Measurements from ENCODE around the gene GPR160. TPM values are rescaled to one million over a fixed set of nuclear protein-coding genes. Genes with fewer than 3 reads are reported as not detected.

The GPR160 gene
- polyA plus RNA-seq, 3 donors, result 5.2 to 11.0 (median 6.7) TPM

DNA sequence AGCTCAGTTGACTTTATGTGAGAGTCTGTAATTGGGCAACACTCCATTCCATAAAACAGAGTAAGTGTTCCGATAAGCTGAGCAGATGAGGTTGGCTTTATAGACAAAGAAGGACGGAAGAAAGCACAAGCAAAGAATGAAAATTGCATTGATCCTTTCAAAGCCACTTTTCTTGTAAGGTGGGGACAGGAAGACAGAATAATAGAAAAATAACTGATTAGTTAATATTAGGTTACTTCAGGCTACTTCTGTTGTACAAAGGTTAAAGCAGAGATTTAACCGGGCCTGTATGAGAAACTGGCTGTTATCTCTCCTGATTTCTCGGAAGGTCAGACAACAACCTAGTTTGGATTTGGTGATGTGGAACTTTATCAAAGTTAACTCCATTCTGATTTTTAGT is 15.5 kb upstream of the GPR160 start:
- H3K27ac ChIP-seq (ENCODE audit: low read depth, low read length), result no peak overlapping the region
- 62 to 94% (median 91%) methylated on average over 4 of the region's 4 CpGs for WGBS, 3 donors

DNA sequence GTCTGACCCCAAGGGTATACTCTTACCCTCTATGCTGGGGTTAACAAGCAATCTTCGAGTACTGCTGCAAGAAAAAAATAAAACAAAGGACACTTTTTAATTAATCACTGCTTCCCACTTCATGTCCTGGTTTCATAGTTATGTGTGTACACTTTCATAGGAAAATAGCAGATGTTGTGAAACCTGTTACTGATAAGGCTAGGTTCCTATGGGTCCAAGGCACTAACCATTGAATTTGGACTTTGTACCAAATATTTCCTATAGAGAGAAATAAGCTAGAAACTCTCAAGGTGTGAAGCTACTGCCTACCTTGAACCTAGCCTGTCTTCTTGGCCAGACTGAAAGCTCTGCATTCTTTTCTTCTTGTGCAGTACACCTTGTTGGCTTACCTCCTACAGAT is 14.6 kb upstream of the GPR160 start:
- H3K27ac ChIP-seq (ENCODE audit: low read depth, low read length), result no peak overlapping the region
- WGBS, 3 donors, result 37 to 80% (median 72%) methylated on average over 1 of the region's 1 CpG

DNA sequence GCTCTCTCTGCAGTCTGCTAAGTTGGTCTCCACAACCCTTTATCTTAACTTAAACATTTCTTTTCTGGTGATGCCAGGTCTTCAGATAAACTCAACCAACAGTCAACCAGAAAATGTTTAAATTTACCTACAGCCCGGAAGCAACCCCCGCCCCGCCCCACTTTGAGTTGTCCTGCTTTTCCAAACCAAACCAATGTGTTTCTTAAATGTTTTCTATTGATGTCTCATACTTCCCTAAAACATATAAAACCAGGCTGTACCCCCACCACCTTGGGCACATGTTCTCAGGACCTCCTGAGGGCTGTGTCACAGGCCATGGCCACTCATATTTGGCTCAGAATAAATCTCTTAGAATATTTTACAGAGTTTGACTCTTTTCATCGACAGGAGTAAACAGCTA is 13.2 kb upstream of the GPR160 start:
- WGBS, 3 donors, result 64 to 92% (median 75%) methylated on average over 4 of the region's 4 CpGs
- no peak overlapping the region for H3K27ac ChIP-seq (ENCODE audit: low read depth, low read length)

DNA sequence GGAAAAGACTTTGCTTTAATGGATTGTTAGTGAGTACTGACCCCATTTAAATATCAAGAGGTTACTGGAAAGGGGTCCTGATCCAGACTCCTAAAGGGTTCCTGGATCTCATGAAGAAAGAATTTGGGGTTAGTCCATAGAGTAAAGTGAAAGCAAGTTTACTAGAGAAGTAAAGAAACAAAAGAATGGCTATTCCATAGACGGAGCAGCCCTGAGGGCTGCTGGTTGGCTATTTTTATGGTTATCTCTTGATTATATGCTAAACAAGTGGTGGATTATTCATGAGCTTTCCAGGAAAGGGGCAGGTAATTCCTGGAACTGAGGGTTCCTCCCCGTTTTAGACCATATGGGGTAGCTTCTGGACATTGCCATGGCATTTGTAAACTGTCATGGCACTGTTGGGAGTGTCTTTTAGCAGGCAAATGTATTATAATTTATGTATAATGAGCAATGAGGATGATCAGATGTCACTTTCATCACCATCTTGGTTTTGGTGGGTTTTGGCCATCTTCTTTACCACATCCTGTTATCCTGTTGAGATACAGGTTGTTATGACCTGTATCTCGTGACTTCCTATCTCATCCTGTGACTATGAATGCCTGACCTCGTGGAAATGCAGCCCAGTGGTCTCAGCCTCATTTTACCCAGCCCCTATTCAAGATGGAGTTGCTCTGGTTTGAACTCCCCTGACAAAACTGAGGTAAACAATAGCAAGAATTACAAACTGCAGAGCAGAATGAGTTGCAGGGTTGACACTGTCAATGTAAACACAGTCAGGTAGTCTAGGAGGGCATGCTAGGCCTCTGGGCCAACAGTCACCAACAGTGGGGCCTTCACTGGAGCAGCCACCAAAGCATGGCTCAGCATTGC is 10.3 kb upstream of the GPR160 start:
- no peak overlapping the region for H3K27ac ChIP-seq (ENCODE audit: low read depth, low read length)
- 63 to 76% (median 65%) methylated on average over 4 of the region's 4 CpGs for WGBS, 3 donors

DNA sequence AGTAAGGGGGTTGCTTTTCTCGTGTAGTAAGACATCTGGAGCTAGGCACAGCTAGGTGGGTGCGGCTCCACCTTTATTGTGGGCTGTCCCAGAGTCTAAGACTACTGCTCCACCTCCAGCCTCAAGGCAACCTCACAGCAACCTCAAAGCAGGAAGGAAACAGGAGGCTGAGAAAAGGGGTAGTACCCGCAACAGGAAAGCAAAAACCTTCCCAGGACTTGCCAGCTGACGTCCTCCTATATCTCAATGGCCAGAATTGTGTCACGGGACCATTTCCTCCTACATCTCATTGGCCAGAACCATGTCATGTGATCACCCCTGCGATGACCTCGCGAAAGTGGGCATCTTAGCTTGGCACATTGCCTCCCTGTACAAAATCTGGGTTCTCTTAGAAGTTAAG is 4.3 kb upstream of the GPR160 start:
- H3K27ac ChIP-seq (ENCODE audit: low read depth, low read length), result no peak overlapping the region
- 44 to 72% (median 61%) methylated on average over 8 of the region's 8 CpGs for WGBS, 3 donors

DNA sequence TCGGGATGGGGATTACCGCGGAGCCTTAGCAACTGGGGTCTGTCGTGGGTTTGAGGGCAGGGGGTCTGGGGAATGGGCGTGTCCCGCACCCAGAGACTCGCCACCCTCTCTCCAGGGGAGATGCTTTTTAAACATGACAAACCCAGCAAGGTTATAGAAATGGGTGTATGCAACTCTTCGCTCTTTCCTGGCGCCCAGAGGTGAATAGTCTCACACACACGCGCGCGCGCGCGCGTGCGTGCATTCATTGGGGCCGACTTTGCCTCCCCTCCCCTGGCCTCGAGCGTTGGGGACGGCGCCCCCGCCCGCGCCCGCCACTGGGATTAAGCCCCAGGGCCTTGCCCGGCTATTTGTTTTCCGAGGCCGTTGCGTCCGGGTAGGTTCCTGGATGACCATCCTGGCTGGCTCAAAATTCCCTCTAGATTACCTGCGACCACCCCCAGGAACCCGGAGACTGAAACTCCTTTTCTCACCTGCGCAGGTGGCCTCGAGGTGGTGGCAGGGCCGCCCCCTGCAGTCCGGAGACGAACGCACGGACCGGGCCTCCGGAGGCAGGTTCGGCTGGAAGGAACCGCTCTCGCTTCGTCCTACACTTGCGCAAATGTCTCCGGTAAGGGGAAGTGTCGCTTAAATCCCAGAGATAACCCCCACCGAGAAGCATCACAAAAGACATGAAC is 777 bp downstream of the GPR160 start:
- no peak overlapping the region for H3K27ac ChIP-seq (ENCODE audit: low read depth, low read length)
- 1 to 4% (median 3%) methylated on average over 51 of the region's 51 CpGs for WGBS, 3 donors

DNA sequence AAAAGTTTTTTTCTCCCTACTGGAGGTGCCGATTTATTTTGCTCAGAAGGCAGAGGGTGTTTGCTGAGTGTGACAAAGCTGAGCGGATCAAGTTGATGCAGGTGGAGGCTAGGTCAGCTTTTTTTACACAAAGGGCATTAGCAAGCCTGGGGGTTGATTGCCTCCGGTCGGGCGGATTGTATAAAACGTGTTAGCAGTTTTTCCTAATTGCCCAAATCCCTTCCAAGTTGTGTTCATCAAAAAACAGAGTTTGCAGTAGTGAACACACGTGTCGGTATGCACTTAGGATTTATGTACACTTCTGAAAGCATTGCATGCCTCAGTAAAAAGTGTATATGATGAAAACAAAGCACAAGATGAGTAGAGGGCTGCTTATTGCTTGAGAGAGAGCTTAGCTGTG is 2.6 kb downstream of the GPR160 start:
- 19 to 50% (median 40%) methylated on average over 8 of the region's 8 CpGs for WGBS, 3 donors
- H3K27ac ChIP-seq (ENCODE audit: low read depth, low read length), result no peak overlapping the region

DNA sequence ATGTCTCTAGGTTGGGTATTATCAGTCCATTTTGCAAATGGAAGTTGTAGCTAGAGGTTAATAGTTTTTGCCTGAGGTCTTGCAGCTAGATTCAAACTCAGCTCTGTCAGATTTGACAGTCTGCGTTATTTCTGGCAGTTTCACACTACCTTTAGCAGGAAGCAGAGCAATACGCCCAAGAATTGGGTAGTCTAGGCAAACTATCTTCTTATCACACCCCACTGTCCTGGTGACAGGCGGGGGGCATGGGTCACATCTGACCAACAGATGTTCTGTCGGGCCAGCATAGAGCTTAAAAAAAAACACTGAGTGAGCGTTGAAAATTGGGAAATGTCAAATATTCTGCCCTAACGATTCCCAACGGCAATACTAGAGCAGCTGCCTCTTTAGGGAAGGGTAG is 5.7 kb downstream of the GPR160 start:
- WGBS, 3 donors, result 54 to 88% (median 58%) methylated on average over 7 of the region's 7 CpGs
- no peak overlapping the region for H3K27ac ChIP-seq (ENCODE audit: low read depth, low read length)

DNA sequence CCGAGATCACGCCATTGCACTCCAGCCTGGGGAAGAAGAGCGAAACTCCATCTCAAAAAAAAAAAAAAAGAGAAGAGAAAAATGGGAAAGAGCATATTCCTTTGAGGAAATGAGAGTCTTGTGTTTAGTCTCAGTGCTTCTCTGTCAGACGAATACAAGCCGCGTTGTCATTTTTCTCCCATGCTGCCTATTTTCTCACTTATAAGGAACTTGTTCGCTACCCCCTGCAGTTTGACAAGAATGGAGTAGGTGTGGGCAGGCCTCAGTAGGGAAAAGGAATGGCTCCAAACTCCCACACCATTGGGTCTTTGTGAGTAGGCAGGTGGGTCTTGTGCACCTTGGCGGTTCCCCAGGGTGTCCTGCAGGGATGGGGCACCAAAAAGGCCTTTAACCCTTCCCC is 6.5 kb downstream of the GPR160 start:
- H3K27ac ChIP-seq (ENCODE audit: low read depth, low read length), result no peak overlapping the region
- WGBS, 3 donors, result 72 to 94% (median 76%) methylated on average over 8 of the region's 8 CpGs

DNA sequence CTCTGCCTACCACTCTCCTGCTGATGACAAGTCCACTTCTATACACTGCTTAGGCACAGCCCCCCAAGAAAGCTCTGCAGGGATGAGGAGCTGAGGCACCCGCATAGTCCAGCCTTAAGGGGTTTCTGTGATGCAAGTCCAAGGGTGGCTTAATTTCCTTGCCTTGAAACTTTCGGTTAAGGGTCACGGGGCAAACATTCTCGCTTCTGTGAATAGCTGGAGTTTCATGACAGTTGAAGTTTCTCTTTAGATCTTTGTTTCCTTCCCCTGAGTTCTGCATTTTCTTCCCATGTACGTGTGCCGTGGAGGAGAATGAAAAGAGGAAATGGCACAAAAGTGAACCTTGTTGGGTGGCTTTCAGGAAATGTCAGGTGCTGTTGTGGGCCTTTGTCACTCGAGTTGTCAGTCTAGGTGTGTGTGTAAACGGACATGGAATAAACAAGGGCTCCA is 7.0 kb downstream of the GPR160 start:
- no peak overlapping the region for H3K27ac ChIP-seq (ENCODE audit: low read depth, low read length)
- WGBS, 3 donors, result 41 to 52% (median 52%) methylated on average over 8 of the region's 8 CpGs

DNA sequence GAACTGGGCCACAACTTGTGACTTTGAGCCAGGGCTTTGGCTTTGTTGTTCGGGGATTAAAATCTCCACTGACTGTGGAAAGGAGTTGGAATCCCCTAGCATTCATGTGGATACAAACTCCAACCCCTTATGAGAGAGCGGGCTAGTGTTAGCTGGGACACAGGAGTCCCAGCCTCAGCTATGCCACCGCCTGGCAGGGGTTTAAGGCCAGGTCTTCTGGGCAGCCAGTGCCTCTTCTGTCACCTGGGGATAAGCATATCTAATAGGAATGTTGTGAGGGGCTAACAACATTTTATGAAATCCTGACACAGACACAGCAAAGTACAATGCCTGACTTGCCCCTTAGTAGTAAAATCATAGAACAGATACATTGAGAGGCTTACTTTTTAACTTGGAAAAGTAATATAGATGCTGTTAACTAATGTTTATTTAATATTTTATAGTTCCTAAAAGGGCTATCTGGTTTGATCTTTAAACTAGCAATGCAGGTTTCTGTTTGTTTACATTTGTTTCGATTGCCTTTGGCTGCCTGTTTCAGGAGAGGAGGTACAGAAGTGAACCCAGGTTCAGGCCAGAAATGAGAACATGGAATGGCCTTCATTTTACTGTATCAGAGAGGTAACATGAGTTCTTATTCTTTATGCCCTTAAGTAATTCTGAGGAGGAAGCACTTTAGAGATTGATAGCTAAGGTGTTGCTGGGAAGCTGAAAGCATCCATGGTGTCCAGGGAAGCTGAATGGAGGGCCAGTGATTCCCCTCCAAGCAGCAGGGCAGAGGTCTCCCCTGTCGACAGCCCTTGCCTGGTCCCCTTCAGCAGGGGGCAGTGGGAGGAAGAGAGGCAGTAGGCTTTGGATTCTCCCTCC is 8.7 kb downstream of the GPR160 start:
- 50 to 81% (median 78%) methylated on average over 5 of the region's 5 CpGs for WGBS, 3 donors

DNA sequence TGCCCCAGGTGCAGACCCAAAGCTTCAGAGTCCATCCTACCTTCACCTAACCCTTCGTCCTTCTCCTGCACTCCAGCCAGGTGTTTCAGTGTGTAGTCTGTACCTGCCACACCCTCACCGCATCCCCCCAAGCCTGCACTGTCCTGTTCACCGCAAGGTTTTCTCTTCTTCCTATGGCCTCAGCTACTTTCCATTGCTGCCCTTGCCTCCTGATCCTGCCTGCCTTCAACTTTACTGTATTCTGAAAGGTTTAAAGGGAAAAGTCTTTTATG is 9.3 kb downstream of the GPR160 start:
- WGBS, 3 donors, result 71 to 93% (median 89%) methylated on average over 3 of the region's 3 CpGs
- H3K27ac ChIP-seq (ENCODE audit: low read depth, low read length), result no peak overlapping the region

More for the DNA sequence above, 8.7 kb downstream of the GPR160 start:
- H3K27ac ChIP-seq (ENCODE audit: low read depth, low read length), result no peak overlapping the region

DNA sequence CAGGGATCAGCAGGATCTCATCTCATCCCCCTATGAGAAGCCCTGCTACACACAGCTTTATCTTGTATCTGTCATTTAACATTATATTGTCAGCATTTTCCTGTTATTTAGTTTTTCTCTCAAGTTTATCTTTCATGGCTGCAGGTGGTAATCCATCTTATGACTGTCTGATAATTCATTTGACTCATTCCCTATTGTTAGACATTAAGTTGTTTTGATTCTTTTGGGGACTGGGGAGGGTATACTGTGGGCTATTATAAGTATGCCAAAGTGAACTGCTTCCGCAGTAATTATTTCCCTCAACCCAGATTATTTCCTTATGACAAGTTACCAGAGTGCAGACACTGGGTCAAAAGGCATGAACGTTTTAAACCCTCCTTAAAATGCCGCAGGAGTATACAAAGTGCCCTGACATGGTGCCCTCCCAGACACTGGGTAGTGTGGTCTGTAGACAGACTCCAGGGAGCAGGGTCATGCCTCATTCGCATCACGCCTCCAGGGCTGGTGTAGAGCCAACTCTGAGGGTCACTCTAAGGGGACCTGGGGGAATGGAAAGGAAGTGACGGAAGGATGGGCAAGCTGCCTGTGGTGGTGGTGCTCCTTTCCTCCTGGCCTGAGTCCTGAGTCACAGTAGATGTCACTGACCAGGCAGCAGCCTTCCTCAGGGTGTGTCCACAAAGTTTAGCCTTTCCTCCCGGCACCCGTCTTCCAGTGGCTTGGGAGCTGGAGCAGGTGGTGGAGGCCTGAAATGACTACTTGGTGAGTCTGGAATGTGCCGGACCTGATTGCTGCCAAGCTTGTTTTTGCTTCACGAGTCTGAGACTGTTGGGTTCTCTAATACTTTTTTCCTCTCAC is 11.6 kb downstream of the GPR160 start:
- H3K27ac ChIP-seq (ENCODE audit: low read depth, low read length), result no peak overlapping the region

DNA sequence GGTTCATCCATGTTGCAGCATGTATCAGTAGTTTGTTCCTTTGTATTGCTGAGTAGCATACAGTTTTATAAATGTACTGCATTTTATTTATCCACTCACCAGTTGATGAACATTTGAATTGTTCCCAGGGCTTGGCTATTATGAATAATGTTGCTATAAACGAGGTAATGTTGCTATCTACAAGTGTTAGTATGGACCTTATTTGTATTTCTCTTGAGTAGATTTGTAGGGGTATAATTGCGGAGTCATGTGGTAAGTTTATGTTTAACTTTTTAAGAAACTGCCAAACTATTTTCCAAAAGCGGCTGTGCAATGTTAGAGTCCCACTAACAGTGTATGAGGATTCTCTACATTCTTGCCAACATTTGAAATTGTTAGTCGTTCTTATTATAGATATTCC is 13.0 kb downstream of the GPR160 start:
- no peak overlapping the region for H3K27ac ChIP-seq (ENCODE audit: low read depth, low read length)
- 30 to 91% (median 79%) methylated on average over 4 of the region's 4 CpGs for WGBS, 3 donors

More for the DNA sequence above, 11.6 kb downstream of the GPR160 start:
- 39 to 61% (median 48%) methylated on average over 10 of the region's 10 CpGs for WGBS, 3 donors

DNA sequence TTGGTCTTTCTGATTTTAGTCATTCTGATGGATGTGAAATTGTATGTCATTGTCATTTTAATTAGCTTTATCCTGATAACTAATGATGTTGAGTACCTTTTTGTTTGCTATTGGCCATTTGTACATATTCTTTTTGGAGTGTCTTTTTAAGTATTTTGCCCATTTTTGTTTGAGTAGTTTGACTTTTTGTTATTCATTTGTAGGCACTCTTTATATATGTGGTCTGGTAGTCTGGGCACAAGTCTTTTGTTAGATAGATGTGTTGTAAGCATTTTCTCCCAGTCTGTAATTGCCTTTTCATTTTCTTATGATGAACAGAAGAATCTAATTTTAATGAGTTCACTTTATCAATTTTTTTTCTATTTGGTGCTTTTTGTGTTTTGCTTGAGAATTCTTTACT is 14.6 kb downstream of the GPR160 start:
- H3K27ac ChIP-seq (ENCODE audit: low read depth, low read length), result no peak overlapping the region

DNA sequence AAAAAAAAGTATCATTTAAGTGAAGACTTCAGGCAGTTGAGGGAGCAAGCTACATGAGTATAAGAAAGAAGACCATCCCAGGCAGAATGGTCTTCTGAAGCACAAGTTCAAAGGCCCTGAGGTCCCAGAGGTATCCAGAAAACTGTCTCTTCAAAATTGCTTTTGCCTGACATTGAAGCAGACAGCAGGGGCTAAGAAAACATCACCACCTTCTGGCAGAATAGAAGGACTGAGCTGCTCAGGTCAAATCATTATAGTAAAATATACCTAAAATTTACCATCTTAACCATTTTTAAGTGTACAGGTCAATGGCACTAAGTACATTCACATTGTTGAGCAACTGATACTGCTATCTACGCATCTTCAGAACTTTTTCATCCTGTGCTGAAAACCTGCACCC is 16.4 kb downstream of the GPR160 start:
- 90 to 100% (median 90%) methylated on average over 1 of the region's 1 CpG for WGBS, 3 donors

DNA sequence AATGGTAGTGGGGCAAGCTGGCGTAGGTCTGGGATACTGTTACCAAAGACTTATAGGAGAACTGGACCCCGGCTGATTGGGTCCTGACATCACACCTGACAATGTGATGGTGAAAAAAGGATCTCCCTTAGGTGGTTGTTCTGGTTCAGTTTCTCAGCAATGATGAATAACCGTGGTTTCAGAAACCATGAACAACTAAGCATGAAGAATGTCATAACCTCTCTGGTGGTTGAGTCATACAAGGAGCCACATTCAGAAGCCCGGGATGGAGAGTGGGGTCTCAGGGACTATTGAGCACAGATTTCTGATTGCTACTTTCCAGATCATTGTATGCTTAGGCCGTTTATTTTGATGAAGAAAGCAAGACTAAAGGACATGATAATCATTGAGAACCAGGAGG is 17.4 kb downstream of the GPR160 start:
- no peak overlapping the region for H3K27ac ChIP-seq (ENCODE audit: low read depth, low read length)
- WGBS, 3 donors, result 72 to 90% (median 74%) methylated on average over 5 of the region's 5 CpGs

More for the DNA sequence above, 16.4 kb downstream of the GPR160 start:
- no peak overlapping the region for H3K27ac ChIP-seq (ENCODE audit: low read depth, low read length)

DNA sequence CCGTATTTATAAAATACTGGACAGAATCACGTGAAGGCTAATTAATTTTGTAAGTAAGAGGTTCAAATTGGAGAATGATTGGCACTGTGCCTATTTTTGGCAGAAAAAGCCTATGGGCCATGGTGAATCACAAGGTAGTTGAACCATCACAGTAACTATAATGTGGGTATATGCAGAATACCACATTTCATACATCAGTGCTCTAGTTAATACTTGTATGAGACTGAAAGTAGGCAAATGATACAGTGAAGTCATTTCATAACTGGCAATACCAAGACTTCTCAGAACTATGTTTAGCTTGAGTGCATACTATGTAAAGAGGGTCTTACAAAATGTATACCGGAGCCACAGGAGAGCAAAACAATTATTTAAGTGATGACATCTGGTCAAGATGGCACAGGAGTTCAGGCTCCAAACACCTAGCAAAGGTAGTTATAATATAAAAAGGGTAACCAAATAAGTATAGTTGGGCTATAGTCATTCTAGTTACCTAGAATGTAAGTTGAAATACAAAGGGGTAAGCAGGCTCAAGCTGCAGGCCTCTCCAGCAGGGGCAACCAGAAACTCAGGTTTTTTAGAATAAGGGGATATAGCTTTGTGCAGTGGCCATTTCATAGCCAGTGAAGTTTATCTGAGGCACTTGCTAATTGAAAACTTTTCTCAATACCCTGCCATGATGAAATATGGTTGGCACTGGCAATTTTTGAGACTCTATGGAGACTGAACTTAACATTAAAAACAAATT is 19.1 kb downstream of the GPR160 start:
- H3K27ac ChIP-seq (ENCODE audit: low read depth, low read length), result no peak overlapping the region
- WGBS, 3 donors, result 79 to 93% (median 87%) methylated on average over 3 of the region's 3 CpGs

Measured in adipose tissue (tissue), 3 donors.